SK-N-SH (cell line): ENCODE results near the gene DMGDH. TPM values are rescaled to one million over a fixed set of nuclear protein-coding genes. Genes with fewer than 3 reads are reported as not detected.

Experiments
- CTCF ChIA-PET: fragments of 300-600, 350-600 bp; formaldehyde crosslinking; extraction: SDS; loops from one replicate; lab custom pipeline; 2021; lab: Yijun Ruan, JAX
- POLR2A ChIA-PET: fragments of 350-600 bp; sonication (Branson Sonifier 250); formaldehyde crosslinking; extraction: SDS; loops from one replicate; lab custom pipeline; 2020; ENCODE audit warnings: antibody characterized with exemption, inconsistent platforms; lab: Yijun Ruan, JAX
- DNase-seq: peaks from one replicate; pipeline ENCODE4 v3.0.0; 2012
- H2AFZ ChIP-seq: fragments of 200-600 bp; sonication (generic); 2 replicates; pipeline ENCODE4 v1.8.1; 2016; ENCODE audit warnings: antibody characterized with exemption, mild to moderate bottlenecking, low read depth
- H3F3A ChIP-seq: fragments of 200-600 bp; sonication (generic); replicated peaks from 2 replicates; pipeline ENCODE3; 2016; ENCODE audit warnings: antibody characterized with exemption, mild to moderate bottlenecking; ENCODE audit not compliant: insufficient read depth
- H3K27ac ChIP-seq, 2 experiments: fragments of 200-500 bp in 1 of 2; fragments of 200-600 bp in 1 of 2; sonication (Bioruptor generic) in 1 of 2; sonication (generic), shearing (Covaris generic) in 1 of 2; 2 replicates each; pipeline versions ENCODE4 v1.5.1 to v1.6.1; 2014 to 2016; ENCODE audit warnings: low read depth in 2 of 2, inconsistent platforms in 1 of 2, low read length in 1 of 2, mild to moderate bottlenecking in 1 of 2, mixed read lengths in 1 of 2
- H3K27me3 ChIP-seq: fragments of 200-600 bp; sonication (generic), shearing (Covaris generic); 2 replicates; pipeline ENCODE4 v1.6.1; 2016; ENCODE audit warnings: mixed run types; ENCODE audit not compliant: insufficient read depth
- H3K36me3 ChIP-seq, 2 experiments: fragments of 200-500 bp in 1 of 2; fragments of 200-600 bp in 1 of 2; sonication (Bioruptor generic) in 1 of 2; sonication (generic) in 1 of 2; replicated peaks in 1 of 2; 2 replicates each; pipeline versions ENCODE3 to v1.5.1; 2014 to 2016; ENCODE audit warnings: low read length in 1 of 2, mild to moderate bottlenecking in 1 of 2; ENCODE audit not compliant: insufficient read depth in 2 of 2, control insufficient read depth in 1 of 2
- H3K4me1 ChIP-seq, 2 experiments: fragments of 200-500 bp in 1 of 2; fragments of 200-600 bp in 1 of 2; sonication (Bioruptor generic) in 1 of 2; sonication (generic), shearing (Covaris generic) in 1 of 2; 2 replicates each; pipeline versions ENCODE4 v1.5.1 to v1.6.1; 2014 to 2016; ENCODE audit warnings: low read depth in 1 of 2, low read length in 1 of 2, mixed run types in 1 of 2; ENCODE audit not compliant: insufficient read depth in 2 of 2, control insufficient read depth in 1 of 2
- H3K4me2 ChIP-seq: fragments of 200-600 bp; sonication (generic), shearing (Covaris generic); 2 replicates; pipeline ENCODE4 v1.6.1; 2017; ENCODE audit warnings: mixed run types
- H3K4me3 ChIP-seq, 2 experiments: fragments of 200-500 bp in 1 of 2; fragments of 200-600 bp in 1 of 2; sonication (Bioruptor generic) in 1 of 2; sonication (generic), shearing (Covaris generic) in 1 of 2; 2 replicates each; pipeline versions ENCODE4 v1.5.1 to v1.8.1; 2014 to 2016; ENCODE audit warnings: low read depth in 2 of 2, inconsistent platforms in 1 of 2, low read length in 1 of 2, mild to moderate bottlenecking in 1 of 2, mixed read lengths in 1 of 2, moderate library complexity in 1 of 2
- H3K79me2 ChIP-seq: fragments of 200-600 bp; sonication (generic); 2 replicates; pipeline ENCODE4 v1.8.1; 2017; ENCODE audit warnings: mild to moderate bottlenecking; ENCODE audit not compliant: insufficient read depth
- H3K9ac ChIP-seq: fragments of 200-600 bp; sonication (generic); 2 replicates; pipeline ENCODE4 v1.6.1; 2017; ENCODE audit warnings: mixed run types
- H3K9me2 ChIP-seq: fragments of 200-600 bp; sonication (generic); 2 replicates; pipeline ENCODE4 v1.6.1; 2017; ENCODE audit warnings: mixed run types
- H3K9me3 ChIP-seq: fragments of 200-600 bp; sonication (generic); 2 replicates; pipeline ENCODE4 v1.6.1; 2017; ENCODE audit warnings: mixed run types, mild to moderate bottlenecking, moderate library complexity
- H4K20me1 ChIP-seq: fragments of 200-600 bp; sonication (generic); 2 replicates; pipeline ENCODE4 v1.6.1; 2017; ENCODE audit warnings: mild to moderate bottlenecking, mixed run types; ENCODE audit not compliant: insufficient read depth
- CHD2 ChIP-seq: fragments of 150-350 bp; IDR thresholded peaks from 2 replicates; pipeline ENCODE4 v1.6.1; 2018; ENCODE audit warnings: low read length; ENCODE audit not compliant: partially characterized antibody
- ELF1 ChIP-seq: IDR thresholded peaks from 2 replicates; pipeline ENCODE4 v1.4.0; 2012
- EZH2phosphoT487 ChIP-seq: fragments of 200-600 bp; sonication (generic); IDR thresholded peaks from 2 replicates; pipeline ENCODE4 v1.6.1; 2017; ENCODE audit warnings: low read depth, mixed run types, mild to moderate bottlenecking, antibody characterized with exemption, moderate library complexity, borderline replicate concordance
- FOSL2 ChIP-seq: IDR thresholded peaks from 2 replicates; pipeline ENCODE4 v1.4.0; 2012; ENCODE audit warnings: low read depth, mild to moderate bottlenecking, moderate library complexity, borderline replicate concordance
- GATA2 ChIP-seq: sonication (generic); formaldehyde crosslinking; IDR thresholded peaks from 2 replicates; pipeline ENCODE4 v1.5.0; 2020; ENCODE audit warnings: mild to moderate bottlenecking, missing genetic modification reagents
- JUND ChIP-seq: IDR thresholded peaks from 2 replicates; pipeline ENCODE4 v1.4.0; 2012
- MEF2A ChIP-seq: IDR thresholded peaks from 2 replicates; pipeline ENCODE4 v1.4.0; 2012; ENCODE audit warnings: low read depth, borderline replicate concordance
- NFIC ChIP-seq: IDR thresholded peaks from 2 replicates; pipeline ENCODE4 v1.4.0; 2012; ENCODE audit warnings: borderline replicate concordance
- RAD21 ChIP-seq: IDR thresholded peaks from 2 replicates; pipeline ENCODE4 v1.6.1; 2012; ENCODE audit warnings: mild to moderate bottlenecking, low read length
- RCOR1 ChIP-seq: fragments of 150-350 bp; IDR thresholded peaks from 2 replicates; pipeline ENCODE4 v1.6.1; 2017; ENCODE audit warnings: antibody characterized with exemption, low read length
- RFX5 ChIP-seq: IDR thresholded peaks from 2 replicates; pipeline ENCODE4 v1.6.1; 2012; ENCODE audit warnings: mild to moderate bottlenecking, improper control_type of control experiment, low read length
- RXRA ChIP-seq: IDR thresholded peaks from 2 replicates; pipeline ENCODE4 v1.4.0; 2012; ENCODE audit warnings: low read depth, mild to moderate bottlenecking, borderline replicate concordance
- SIN3A ChIP-seq: IDR thresholded peaks from 2 replicates; pipeline ENCODE4 v1.6.1; 2012; ENCODE audit warnings: low read depth, mild to moderate bottlenecking, low read length, moderate library complexity, borderline replicate concordance
- TCF12 ChIP-seq: IDR thresholded peaks from 2 replicates; pipeline ENCODE4 v1.4.0; 2012
- YY1 ChIP-seq: IDR thresholded peaks from 2 replicates; pipeline ENCODE4 v1.4.0; 2012; ENCODE audit warnings: low read depth, mild to moderate bottlenecking
- WGBS: methylation state at CpG from one replicate; pipeline ENCODE4 v1.1.6; 2017; ENCODE audit warnings: low lambda C conversion rate; 5-methylcytosine and 5-hydroxymethylcytosine counted together
- polyA plus RNA-seq, 3 experiments: library from polyadenylated mRNA; depleted of rRNA; stranded (reverse); fragments of >200 nt; gene quantifications; 2 replicates each; pipeline ENCODE4 v1.2.3, GENCODE V29; 2012
- TF ChIP-seq, protein P1 (sequence below): fragments of 200-600 bp; sonication (generic); IDR thresholded peaks from 2 replicates; pipeline ENCODE4 v1.6.1; 2017; ENCODE audit warnings: antibody characterized with exemption, mild to moderate bottlenecking, moderate library complexity
- TF ChIP-seq, protein P2 (sequence below): IDR thresholded peaks from 2 replicates; pipeline ENCODE4 v1.4.0; 2012; ENCODE audit warnings: low read depth, borderline replicate concordance
- TF ChIP-seq, protein P3 (sequence below): IDR thresholded peaks from 2 replicates; pipeline ENCODE4 v1.4.0; 2012; ENCODE audit warnings: low read depth

DMGDH gene
- polyA plus RNA-seq (2012; rRNA removed): 0.56 and 0.70 TPM in 2 replicates
- polyA plus RNA-seq (2012; cell fraction: cytosol; rRNA removed): 0.28 and 0.41 TPM in 2 replicates
- polyA plus RNA-seq (2012; cell fraction: nucleus; rRNA removed): 0.79 and 1.5 TPM in 2 replicates

DNA sequence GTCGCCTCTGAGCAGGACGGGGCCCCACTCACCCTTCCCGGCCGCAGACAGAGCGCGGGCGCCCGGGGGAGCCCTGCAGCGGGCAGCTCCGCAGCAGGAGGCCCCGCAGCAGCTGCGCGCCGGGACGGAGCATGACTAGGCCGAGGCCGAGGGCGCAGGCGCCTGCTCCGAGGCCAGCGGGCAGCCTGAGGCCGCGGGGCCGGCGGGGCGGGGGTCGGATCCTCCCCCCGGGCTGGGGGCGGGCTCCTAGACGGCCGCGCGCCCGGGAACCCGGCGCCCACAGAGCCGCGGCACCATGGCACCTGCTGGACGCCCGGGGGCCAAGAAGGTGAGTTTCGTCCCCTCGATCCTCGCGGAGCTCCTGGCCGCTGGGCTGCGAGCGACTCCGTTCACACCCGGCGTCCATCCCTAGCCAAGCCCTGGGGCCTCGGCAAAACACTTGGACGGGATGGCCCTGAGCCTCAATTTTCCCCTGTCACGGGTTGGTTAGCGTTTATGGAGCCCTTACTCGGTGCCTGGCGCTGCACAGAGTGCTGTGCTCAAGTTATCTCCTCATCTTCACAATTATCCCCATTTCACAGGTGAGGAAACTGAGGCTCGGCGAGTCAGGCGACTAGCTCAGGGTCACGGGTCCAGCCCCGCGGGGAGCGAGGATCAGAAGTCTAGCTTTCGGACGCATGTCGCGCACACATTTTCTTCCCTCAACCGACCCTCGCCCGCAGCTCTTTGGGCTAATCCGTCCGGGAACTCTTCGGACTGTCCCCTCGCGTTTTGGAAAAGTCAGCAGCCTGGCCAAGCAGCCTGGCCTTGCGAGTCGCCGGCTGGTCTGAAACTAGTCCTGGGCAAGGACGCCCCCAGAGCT lies at the start of gene DMGDH, which contains the start of gene BHMT2:
Gene DMGDH (minus strand): TSS at position 187 of the 862 bp plus-strand sequence. CDS start 54 bp downstream, at position 133.
Gene BHMT2 (plus strand): TSS at position 280 of the 862 bp plus-strand sequence. CDS start 16 bp downstream, at position 296.
- Histone ChIP-seq H3K4me2 (no peak within 1 kb of the TSS), H3K4me3 (no peak within 1 kb of the TSS), H3K36me3 (no peaks in the 10 kb centered on the region), H3K79me2 (no peaks in the 10 kb centered on the region), H3F3A (no peaks in the 10 kb centered on the region), H3K9me2 (no peaks in the 10 kb centered on the region), H3K27me3 (no peaks in the 10 kb centered on the region), H3K27ac (peak within 1 kb of the TSS in 1 of 2 experiments; percentile 47; a peak in 2 of 4 replicates), H3K9ac (no peak within 1 kb of the TSS), H2AFZ (0 out of 2 replicates have a peak within 1 kb of the TSS, but pooled peaks have one; percentile 46), H3K9me3 (peaks cover 6% of the 10 kb centered on the region; the same call in 1 of the 2 replicates), H4K20me1 (no peaks in the 10 kb centered on the region), H3K4me1 (peaks cover 0 to 10% of the 10 kb centered on the region in 2 experiments; a peak in 2 of 4 replicates)
- CTCF ChIA-PET: interaction anchor here (1.2 to 1.8 kb wide), 3 partner anchors 10 to 63 kb away, joined by 3 to 10 read pairs (median 3); no protein-coding TSS in a partner anchor
- DNase-seq: peak; percentile 20
- 91% methylated on average over 31 of the region's 79 CpGs for WGBS
- TF ChIP-seq RFX5 (no peak), SIN3A (no peak), RXRA (no peak)
- POLR2A ChIA-PET: no interaction called here

DNA sequence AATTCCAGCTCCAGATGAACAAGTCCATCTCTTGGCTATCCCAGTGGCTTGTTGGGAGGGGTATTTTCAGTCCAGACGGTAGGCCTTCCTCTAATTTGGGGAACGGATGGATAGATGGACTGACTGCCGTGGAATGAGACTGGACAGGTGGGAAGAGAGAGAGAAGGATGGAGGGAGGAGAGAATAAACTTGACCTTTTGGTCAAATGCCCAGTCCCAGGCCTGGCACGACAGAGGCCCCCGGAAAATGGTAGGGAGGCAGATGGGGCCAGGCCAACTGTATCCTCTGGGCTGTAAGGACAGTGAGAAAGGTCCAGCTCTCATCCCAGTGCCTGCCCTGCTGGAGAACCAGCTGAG lies 43.2 kb upstream of the DMGDH start:
- H3K36me3 ChIP-seq: no peaks in the 10 kb centered on the region
- 90% methylated on average over 5 of the region's 5 CpGs for WGBS
- H3K79me2 ChIP-seq: no peaks in the 10 kb centered on the region
- no peak for DNase-seq
- H3F3A ChIP-seq: no peaks in the 10 kb centered on the region
- H3K9me3 ChIP-seq: no peaks in the 10 kb centered on the region
- no peaks in the 10 kb centered on the region for H3K27me3 ChIP-seq
- H4K20me1 ChIP-seq: no peaks in the 10 kb centered on the region
- peaks cover 0 to 4% of the 10 kb centered on the region in 2 experiments; a peak in 1 of 4 replicates for H3K4me1 ChIP-seq
- no peak overlapping the region for H3K27ac ChIP-seq
- CTCF ChIA-PET: no interaction called here
- POLR2A ChIA-PET: no interaction called here
- no peak for TF ChIP-seq EZH2phosphoT487
- no peak for TF ChIP-seq CHD2
- TF ChIP-seq, protein P1, sequence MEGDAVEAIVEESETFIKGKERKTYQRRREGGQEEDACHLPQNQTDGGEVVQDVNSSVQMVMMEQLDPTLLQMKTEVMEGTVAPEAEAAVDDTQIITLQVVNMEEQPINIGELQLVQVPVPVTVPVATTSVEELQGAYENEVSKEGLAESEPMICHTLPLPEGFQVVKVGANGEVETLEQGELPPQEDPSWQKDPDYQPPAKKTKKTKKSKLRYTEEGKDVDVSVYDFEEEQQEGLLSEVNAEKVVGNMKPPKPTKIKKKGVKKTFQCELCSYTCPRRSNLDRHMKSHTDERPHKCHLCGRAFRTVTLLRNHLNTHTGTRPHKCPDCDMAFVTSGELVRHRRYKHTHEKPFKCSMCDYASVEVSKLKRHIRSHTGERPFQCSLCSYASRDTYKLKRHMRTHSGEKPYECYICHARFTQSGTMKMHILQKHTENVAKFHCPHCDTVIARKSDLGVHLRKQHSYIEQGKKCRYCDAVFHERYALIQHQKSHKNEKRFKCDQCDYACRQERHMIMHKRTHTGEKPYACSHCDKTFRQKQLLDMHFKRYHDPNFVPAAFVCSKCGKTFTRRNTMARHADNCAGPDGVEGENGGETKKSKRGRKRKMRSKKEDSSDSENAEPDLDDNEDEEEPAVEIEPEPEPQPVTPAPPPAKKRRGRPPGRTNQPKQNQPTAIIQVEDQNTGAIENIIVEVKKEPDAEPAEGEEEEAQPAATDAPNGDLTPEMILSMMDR: no peak
- no peak for TF ChIP-seq RCOR1
- no peak for TF ChIP-seq NFIC
- no peak for TF ChIP-seq GATA2 (CRISPR knock-in tag)
- no peak for TF ChIP-seq YY1
- TF ChIP-seq JUND: no peak
- TF ChIP-seq, protein P2, sequence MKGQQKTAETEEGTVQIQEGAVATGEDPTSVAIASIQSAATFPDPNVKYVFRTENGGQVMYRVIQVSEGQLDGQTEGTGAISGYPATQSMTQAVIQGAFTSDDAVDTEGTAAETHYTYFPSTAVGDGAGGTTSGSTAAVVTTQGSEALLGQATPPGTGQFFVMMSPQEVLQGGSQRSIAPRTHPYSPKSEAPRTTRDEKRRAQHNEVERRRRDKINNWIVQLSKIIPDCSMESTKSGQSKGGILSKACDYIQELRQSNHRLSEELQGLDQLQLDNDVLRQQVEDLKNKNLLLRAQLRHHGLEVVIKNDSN: no peak
- no peak for TF ChIP-seq ELF1
- no peak for TF ChIP-seq RAD21
- TF ChIP-seq RXRA: no peak
- no peak for TF ChIP-seq MEF2A
- TF ChIP-seq FOSL2: no peak
- no peak for TF ChIP-seq RFX5
- TF ChIP-seq, protein P3, sequence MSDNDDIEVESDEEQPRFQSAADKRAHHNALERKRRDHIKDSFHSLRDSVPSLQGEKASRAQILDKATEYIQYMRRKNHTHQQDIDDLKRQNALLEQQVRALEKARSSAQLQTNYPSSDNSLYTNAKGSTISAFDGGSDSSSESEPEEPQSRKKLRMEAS: no peak
- TF ChIP-seq TCF12: no peak
- no peak overlapping the region for H3K4me3 ChIP-seq
- H3K4me2 ChIP-seq: no peak overlapping the region
- no peak overlapping the region for H2AFZ ChIP-seq
- H3K9ac ChIP-seq: no peak overlapping the region
- no peaks in the 10 kb centered on the region for H3K9me2 ChIP-seq
